Activated CD8-positive, alpha-beta T cell treated with anti-CD3 and anti-CD28 coated beads, Interleukin-2, amount 10 ng/mL, durations not matched to agents 7 days and 5 days (primary cell): Measurements from ENCODE around the gene CWC27. TPM values are rescaled to one million over a fixed set of nuclear protein-coding genes. Genes with fewer than 3 reads are reported as not detected.
A peak's percentile ranks its signal among the peaks of the same experiment; 100 is the strongest.

Source experiments
- ATAC-seq: fragments of 150-1000 bp; cut with Tn5 transposase; one replicate; pipeline ENCODE4 v1.10.0; 2021; ENCODE audit warnings: moderate library complexity
- CTCF ChIA-PET: fragments of 350-600 bp; sonication (Branson Sonifier 250); formaldehyde crosslinking; loops from one replicate; lab custom pipeline; 2021; ENCODE audit warnings: antibody characterized with exemption; lab: Charles Lee
- POLR2A ChIA-PET: fragments of 350-600 bp; sonication (Branson Sonifier 250); formaldehyde crosslinking; loops from one replicate; lab custom pipeline; 2021; ENCODE audit warnings: antibody characterized with exemption; lab: Charles Lee
- DNase-seq: peaks from one replicate; pipeline ENCODE4 v3.0.0-alpha.2; 2020
- H3K27ac Mint-ChIP-seq: one replicate; pipeline ENCODE4 v1.8.0; 2021; ENCODE audit warnings: mild to moderate bottlenecking, mixed read lengths
- H3K27me3 Mint-ChIP-seq: one replicate; pipeline ENCODE4 v1.8.0; 2021; ENCODE audit warnings: low read depth, mixed read lengths
- H3K36me3 Mint-ChIP-seq: one replicate; pipeline ENCODE4 v1.8.0; 2021; ENCODE audit warnings: low read depth, mixed read lengths
- H3K4me1 Mint-ChIP-seq: one replicate; pipeline ENCODE4 v1.8.0; 2021; ENCODE audit warnings: low read depth, mixed read lengths
- H3K4me3 Mint-ChIP-seq: one replicate; pipeline ENCODE4 v1.8.0; 2021; ENCODE audit warnings: mild to moderate bottlenecking, mixed read lengths
- H3K9me3 Mint-ChIP-seq: one replicate; pipeline ENCODE4 v1.8.0; 2022; ENCODE audit warnings: mixed read lengths; ENCODE audit not compliant: insufficient read depth
- total RNA-seq, 2 experiments: library from RNA; stranded (reverse); gene quantifications; one replicate each; pipeline ENCODE4 v1.2.3, GENCODE V29; 2021

CWC27 gene
- total RNA-seq, 2 experiments from 2014 or later, result 23.2 to 23.7 TPM

DNA sequence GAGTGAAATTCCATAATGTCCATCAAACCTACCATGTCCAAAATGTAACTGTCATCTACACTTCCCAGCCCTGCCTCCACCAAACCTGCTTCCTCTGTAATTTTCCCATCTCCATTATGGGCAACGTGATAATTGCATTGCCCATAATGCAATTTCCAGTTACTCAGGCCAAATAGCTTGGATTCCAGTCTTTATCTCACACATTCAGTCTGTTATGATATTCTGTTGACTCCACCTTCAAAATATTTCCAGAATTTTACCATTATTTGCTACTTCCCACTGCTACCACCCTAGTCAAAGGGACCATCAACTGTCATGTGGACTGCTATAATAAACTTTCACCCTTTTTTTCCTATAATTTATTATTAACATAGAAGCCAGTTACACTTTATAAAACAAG lies 256.0 kb downstream of the CWC27 start:
- peaks cover 9% of the 10 kb centered on the region for H3K36me3 Mint-ChIP-seq

DNA sequence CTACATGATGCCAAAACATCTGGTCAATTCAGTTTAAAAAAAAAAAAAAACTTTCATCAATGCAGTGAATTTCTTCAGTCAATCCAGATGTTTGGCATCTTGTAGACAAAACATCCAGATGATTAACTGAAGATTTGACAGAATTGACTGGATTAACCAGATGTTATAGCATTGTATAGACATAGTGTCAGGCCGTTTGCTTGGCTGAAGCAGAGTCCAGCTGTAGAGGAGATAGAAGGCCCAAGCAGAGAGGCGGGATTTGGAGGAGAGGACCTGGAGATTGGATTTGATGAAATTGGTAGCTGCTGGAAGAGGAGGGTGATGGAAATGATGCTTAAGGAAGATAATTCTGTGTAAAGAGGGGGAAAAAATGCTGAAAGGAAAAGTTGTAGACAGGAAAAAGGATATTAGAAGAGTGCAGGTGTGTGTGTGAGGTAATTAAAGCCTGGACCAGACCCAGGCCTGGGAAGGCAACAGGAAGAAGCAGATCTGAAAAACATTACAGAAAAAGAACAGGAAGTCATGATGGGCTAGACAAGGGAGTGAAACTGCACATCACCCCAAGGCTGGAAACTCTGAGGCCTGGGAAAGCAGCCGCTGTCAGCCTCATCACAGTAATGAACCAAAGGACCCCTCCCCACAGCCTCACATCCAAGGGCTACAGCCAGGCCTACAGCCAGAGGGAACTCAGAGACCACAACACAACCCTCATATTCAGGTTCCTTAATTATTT lies 258.3 kb downstream of the CWC27 start:
- no peaks in the 10 kb centered on the region for H3K36me3 Mint-ChIP-seq
- DNase-seq (no peak), ATAC-seq (peak; percentile 70)
- H3K9me3 Mint-ChIP-seq, result no peaks in the 10 kb centered on the region
- H3K4me1 Mint-ChIP-seq, result peaks cover 22% of the 10 kb centered on the region
- H3K4me3 Mint-ChIP-seq, result no peak overlapping the region
- no peaks in the 10 kb centered on the region for H3K27me3 Mint-ChIP-seq
- CTCF ChIA-PET, result no interaction called here
- H3K27ac Mint-ChIP-seq, result peak overlapping the region; percentile 23
- POLR2A ChIA-PET, result no interaction called here

More for the DNA sequence above, 256.0 kb downstream of the CWC27 start:
- ATAC-seq (no peak), DNase-seq (no peak)
- Mint-ChIP-seq H3K4me1 (peaks cover 43% of the 10 kb centered on the region), H3K9me3 (no peaks in the 10 kb centered on the region), H3K27ac (no peak overlapping the region), H3K4me3 (no peak overlapping the region), H3K27me3 (no peaks in the 10 kb centered on the region)
- ChIA-PET POLR2A (no interaction called here), CTCF (no interaction called here)

DNA sequence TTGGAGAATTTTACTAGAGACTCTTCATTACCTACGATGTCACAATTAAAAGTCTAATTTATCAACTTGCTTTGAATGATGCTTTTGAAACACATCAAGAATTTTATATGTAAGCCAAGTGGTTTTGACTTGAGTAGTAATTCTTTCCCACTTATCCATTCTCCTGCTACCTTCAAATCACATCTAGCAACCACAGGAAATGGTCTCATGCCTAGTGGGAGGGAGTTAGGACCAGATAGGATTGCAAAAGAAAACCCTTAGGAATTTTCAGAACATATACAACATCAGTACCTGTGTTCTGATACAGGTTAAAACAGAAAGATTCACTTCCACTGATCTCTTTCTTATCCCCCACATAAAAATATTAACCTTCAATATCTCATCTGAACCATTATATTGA lies 260.4 kb downstream of the CWC27 start:
- ChIA-PET POLR2A (no interaction called here), CTCF (no interaction called here)
- Mint-ChIP-seq H3K36me3 (no peaks in the 10 kb centered on the region), H3K27ac (no peak overlapping the region), H3K4me3 (no peak overlapping the region), H3K27me3 (no peaks in the 10 kb centered on the region), H3K9me3 (no peaks in the 10 kb centered on the region), H3K4me1 (peaks cover 16% of the 10 kb centered on the region)
- DNase-seq (no peak), ATAC-seq (no peak)

DNA sequence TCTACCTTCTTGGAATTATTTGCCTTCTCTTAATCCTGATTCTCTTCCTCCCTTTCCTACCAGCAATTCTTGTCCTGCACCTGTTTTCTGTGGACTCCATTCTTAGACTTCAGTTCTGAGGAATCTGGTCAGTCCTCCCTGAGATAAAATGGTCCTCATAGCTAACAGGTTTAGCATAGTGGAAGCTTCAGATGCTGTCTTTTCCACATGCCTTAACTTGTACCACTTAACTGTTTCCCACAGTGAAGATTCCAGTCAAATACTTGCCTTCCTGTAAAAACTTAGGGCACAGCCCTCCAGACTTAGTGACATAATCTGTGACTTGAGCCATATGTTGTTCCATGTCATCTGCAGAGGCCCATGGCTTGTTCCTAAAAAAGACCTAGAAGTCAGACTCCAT lies 261.3 kb downstream of the CWC27 start:
- DNase-seq (no peak), ATAC-seq (no peak)
- no peaks in the 10 kb centered on the region for H3K27me3 Mint-ChIP-seq
- H3K27ac Mint-ChIP-seq, result no peak overlapping the region
- H3K4me1 Mint-ChIP-seq, result peaks cover 23% of the 10 kb centered on the region
- no peak overlapping the region for H3K4me3 Mint-ChIP-seq
- POLR2A ChIA-PET, result no interaction called here
- CTCF ChIA-PET, result no interaction called here
- no peaks in the 10 kb centered on the region for H3K36me3 Mint-ChIP-seq
- H3K9me3 Mint-ChIP-seq, result no peaks in the 10 kb centered on the region

DNA sequence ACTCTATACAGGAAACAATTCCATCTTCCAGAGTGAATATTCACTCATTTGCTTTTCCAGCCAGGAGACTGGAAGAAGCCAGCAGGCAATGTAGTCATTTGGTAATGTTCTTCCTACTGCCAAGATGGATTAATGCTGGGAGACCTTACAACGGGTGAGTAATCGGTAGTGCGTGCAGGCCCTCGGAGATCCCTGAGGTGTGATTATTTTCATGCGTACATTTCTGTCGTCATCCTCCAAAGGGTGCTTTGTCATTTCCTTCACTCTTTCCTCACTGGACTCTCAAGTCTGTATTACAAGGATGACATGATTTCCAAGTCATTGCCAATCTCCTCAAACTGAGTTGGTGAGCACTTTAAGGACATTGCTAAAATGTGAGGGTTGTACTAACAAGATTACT lies 263.5 kb downstream of the CWC27 start:
- POLR2A ChIA-PET, result no interaction called here
- no peak for ATAC-seq

DNA sequence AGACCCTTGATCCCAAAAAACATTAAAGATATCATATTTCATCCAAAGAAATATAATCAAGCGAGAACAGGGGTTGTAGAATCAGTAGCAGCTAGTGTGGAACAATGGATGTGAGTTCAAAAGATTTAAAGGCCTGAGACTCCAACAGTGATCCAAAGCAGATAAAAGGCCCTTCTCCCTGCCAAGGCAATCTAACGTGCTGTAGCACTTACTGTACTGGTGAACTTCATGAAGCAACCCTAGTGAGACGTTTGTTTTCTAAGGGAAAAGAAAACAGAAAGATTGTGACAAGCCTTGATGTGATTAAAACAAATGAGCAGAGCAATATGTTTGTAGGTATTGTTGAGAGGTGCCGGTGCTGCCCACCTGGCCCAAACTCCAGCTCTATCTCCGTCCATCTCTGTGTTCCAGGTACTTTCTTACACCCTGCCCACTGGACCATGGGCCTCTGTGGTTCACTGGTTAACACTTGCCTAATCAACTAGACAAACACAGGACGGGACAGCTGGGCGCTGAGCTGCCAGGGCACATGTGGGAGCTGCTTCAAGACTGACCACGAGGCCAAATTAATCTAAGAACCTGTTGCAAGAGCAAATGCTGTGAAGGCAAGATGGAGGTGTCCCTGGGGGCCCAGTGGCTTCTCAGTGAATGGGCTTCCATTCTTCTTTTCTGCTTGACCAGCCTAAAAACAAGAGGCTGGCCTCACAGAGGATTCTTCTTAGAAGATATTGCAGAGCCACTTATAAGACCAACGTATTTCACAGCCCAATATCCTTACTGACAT lies 265.5 kb downstream of the CWC27 start:
- H3K27ac Mint-ChIP-seq, result peak overlapping the region; percentile 79
- ChIA-PET CTCF (interaction anchor here (1.0 kb wide), 1 partner anchor 449 kb away, joined by 3 read pairs; no protein-coding TSS in a partner anchor), POLR2A (interaction anchor here (0.7 to 3.3 kb wide), 2 partner anchors 69 to 429 kb away, joined by 3 to 20 read pairs; no protein-coding TSS in a partner anchor)
- no peaks in the 10 kb centered on the region for H3K27me3 Mint-ChIP-seq
- H3K4me3 Mint-ChIP-seq, result peak overlapping the region; percentile 53
- no peaks in the 10 kb centered on the region for H3K9me3 Mint-ChIP-seq
- peaks cover 42% of the 10 kb centered on the region for H3K4me1 Mint-ChIP-seq
- DNase-seq (no peak), ATAC-seq (no peak)
- no peaks in the 10 kb centered on the region for H3K36me3 Mint-ChIP-seq

More for the DNA sequence above, 263.5 kb downstream of the CWC27 start:
- no peak overlapping the region for H3K27ac Mint-ChIP-seq
- no peak for DNase-seq
- H3K36me3 Mint-ChIP-seq, result no peaks in the 10 kb centered on the region
- CTCF ChIA-PET, result interaction anchor here (1.1 kb wide), 1 partner anchor 450 kb away, joined by 3 read pairs; the partner anchor contains the start of gene ADAMTS6
- no peaks in the 10 kb centered on the region for H3K9me3 Mint-ChIP-seq
- peaks cover 30% of the 10 kb centered on the region for H3K4me1 Mint-ChIP-seq
- no peak overlapping the region for H3K4me3 Mint-ChIP-seq
- H3K27me3 Mint-ChIP-seq, result no peaks in the 10 kb centered on the region

DNA sequence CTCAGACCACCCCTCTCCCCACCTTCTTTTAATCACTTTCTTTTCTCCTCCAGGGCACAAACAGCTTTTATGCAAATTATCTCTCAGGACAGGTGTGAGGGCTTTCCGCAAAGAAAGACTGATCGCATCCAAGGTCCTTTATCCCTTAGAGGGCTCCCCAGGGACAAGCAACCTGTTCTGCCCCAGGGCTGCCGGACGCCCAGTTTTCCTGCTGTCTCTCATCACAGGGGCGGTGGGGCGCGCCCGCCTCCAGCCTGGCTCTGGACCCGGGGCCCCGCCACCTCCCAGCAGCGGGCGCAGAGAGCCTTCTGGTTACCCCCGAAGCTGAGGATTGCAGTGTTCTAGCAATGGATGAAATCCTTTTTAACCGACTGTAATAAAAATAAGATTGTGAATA lies 266.1 kb downstream of the CWC27 start:
- Mint-ChIP-seq H3K4me1 (peaks cover 42% of the 10 kb centered on the region), H3K36me3 (no peaks in the 10 kb centered on the region), H3K27ac (peak overlapping the region; percentile 92), H3K4me3 (peak overlapping the region; percentile 71), H3K27me3 (no peaks in the 10 kb centered on the region), H3K9me3 (no peaks in the 10 kb centered on the region)
- POLR2A ChIA-PET, result interaction anchor here (0.6 to 3.3 kb wide), 6 partner anchors 12 to 528 kb away, joined by 3 to 20 read pairs (median 4); partner anchors contain the start of genes ADAMTS6, CENPK and PPWD1
- no peak for ATAC-seq
- no peak for DNase-seq
- CTCF ChIA-PET, result interaction anchor here (1.0 to 1.2 kb wide), 2 partner anchors 13 to 449 kb away, joined by 3 read pairs; no protein-coding TSS in a partner anchor

DNA sequence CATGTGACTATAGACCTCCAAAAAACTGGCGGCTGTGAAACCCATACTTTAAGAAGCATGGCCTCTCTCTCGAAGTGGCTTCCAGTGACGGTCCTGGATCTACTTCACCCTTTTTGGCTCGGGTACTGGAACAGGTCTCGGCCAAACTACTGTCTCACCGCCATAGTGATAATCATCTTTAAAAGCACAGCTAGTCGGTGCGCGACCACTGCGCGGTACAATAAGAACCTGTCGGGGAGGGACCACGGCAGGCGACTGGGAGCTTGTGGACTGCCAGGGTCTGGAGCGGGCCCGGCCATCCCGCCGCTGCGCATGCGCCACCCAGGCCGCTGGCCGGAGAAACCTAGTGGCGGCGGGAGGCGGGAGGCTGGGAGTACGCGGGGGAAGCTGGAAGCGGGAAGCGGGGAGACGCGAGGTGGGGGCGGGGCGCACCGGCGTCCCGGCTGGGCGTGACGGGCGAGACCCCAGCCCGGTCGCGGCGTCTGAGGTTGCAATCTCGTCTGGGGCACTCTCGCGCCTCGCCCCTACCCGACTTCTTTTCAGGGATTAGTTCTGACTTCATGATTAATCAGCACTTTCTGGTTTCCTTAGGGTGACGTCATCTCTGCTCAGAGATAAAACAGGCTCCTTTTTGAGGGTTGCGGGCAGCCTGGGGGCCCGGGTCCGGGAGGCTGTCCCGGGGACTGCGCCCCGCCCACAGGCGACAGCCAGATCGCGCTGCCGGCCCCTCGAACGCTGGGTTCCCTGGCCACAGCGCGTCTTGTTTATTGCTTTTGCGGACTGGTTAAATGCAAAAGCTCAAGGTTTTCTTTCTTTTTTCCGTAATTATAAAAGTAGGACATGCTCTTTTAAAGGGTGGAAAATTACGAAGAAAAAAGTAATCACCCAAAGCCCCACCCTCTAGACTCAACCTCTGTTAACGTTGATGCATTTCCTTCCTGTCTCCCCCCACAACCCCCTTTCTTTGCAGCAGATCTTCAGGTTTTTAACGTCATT lies 266.8 kb downstream of the CWC27 start:
- ChIA-PET CTCF (interaction anchor here (0.7 to 3.4 kb wide), 6 partner anchors 13 to 447 kb away, joined by 3 to 17 read pairs (median 4); partner anchors contain the start of gene ADAMTS6), POLR2A (interaction anchor here (0.6 to 3.3 kb wide), 7 partner anchors 11 to 527 kb away, joined by 3 to 20 read pairs (median 3); partner anchors contain the start of genes ADAMTS6, CENPK and PPWD1)
- DNase-seq (peak; percentile 89), ATAC-seq (peak; percentile 90)
- Mint-ChIP-seq H3K4me1 (peaks cover 42% of the 10 kb centered on the region), H3K36me3 (no peaks in the 10 kb centered on the region), H3K4me3 (peak overlapping the region; percentile 71), H3K9me3 (no peaks in the 10 kb centered on the region), H3K27ac (peak overlapping the region; percentile 92), H3K27me3 (no peaks in the 10 kb centered on the region)

DNA sequence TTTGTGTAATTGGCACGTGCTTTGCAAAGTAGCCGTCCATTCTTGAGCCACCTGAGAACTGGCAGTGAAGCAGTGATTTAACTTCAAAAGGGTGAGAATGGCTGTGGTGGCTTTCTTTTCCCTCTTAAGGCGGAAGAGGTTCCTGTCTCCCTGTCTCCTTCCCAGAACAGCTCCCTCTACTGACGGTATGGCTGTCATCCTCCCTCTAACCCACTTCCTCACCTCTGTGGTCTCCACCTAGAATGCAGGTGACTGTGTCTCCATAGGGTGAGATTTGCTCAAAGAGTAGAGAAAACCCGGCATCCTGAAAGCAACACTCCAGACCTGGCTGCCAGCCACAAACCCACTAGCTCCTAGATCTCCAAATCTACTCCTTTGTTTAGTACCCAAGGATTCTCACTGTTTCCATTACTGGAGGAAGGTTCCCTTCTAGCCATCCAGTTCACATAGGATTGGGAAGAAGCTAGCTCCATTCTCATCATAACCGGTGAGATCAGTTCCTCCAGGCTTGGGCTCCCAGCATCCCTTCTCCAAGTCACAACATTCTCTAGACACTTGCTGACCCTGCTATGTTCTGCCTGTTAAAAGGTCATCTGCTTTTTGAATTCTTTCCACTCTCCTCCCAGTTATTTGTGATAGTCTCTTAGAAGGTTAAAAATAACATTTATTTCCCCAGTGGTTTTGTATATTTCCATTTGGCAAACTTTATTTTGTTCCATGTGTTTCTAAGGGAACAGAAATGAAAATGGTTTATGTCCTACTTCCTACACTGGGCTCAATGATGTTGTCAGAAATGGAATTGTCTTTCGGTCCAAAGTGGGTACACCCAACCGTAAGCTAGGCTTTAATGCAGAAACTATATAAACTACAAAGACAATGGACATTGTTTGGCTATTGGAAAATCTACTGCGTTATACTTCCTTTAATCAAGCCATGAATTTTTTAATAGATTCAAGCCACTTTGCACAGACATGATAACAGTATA lies 269.4 kb downstream of the CWC27 start:
- peak overlapping the region; percentile 92 for H3K27ac Mint-ChIP-seq

More for the DNA sequence above, 269.4 kb downstream of the CWC27 start:
- Mint-ChIP-seq H3K4me1 (peaks cover 49% of the 10 kb centered on the region), H3K27me3 (no peaks in the 10 kb centered on the region), H3K9me3 (no peaks in the 10 kb centered on the region), H3K36me3 (no peaks in the 10 kb centered on the region), H3K4me3 (peak overlapping the region; percentile 35)
- ChIA-PET CTCF (interaction anchor here (0.7 to 3.4 kb wide), 6 partner anchors 8 to 444 kb away, joined by 3 to 17 read pairs (median 5); partner anchors contain the start of gene ADAMTS6), POLR2A (no interaction called here)
- peak; percentile 44 for DNase-seq
- no peak for ATAC-seq
